ENCODE measurements around the gene CEACAM19.

DNA sequence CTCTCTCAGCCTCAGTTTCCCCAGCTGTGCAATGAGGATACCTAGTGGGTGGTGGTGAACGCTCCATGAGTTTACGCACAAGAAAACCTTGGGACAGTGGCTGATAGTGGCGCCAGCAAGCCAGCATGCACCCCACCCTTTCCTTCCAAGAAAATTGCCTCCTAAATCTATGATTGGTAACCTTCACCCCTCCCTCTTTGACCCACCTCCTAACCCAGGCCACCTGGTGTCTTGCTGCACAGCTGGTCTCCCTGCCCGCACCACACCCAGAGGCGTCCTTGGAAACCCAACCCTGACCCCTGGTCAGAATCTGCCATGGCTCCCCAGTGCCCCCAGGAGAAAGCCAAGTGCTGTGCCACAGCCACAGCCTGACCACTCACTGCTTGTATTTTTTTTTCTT, 54.4 kb downstream of the CEACAM19 start:
- TF ChIP-seq POLR2A (IDR thresholded peaks at IDR 0.05; ENCODE audit: low read depth, low read length), result no peak
- TF ChIP-seq, protein P1, sequence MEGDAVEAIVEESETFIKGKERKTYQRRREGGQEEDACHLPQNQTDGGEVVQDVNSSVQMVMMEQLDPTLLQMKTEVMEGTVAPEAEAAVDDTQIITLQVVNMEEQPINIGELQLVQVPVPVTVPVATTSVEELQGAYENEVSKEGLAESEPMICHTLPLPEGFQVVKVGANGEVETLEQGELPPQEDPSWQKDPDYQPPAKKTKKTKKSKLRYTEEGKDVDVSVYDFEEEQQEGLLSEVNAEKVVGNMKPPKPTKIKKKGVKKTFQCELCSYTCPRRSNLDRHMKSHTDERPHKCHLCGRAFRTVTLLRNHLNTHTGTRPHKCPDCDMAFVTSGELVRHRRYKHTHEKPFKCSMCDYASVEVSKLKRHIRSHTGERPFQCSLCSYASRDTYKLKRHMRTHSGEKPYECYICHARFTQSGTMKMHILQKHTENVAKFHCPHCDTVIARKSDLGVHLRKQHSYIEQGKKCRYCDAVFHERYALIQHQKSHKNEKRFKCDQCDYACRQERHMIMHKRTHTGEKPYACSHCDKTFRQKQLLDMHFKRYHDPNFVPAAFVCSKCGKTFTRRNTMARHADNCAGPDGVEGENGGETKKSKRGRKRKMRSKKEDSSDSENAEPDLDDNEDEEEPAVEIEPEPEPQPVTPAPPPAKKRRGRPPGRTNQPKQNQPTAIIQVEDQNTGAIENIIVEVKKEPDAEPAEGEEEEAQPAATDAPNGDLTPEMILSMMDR (conservative IDR thresholded peaks at IDR 0.05; ENCODE audit: low read depth, low read length), result no peak
- TF ChIP-seq MAFK (IDR thresholded peaks at IDR 0.05; ENCODE audit: low read depth, low read length), result no peak
- TF ChIP-seq CEBPB (IDR thresholded peaks at IDR 0.05; ENCODE audit: low read depth, low read length), result no peak
- no peak for TF ChIP-seq RFX5 (IDR thresholded peaks at IDR 0.05; ENCODE audit: low read depth, low read length)
- TF ChIP-seq MXI1 (IDR thresholded peaks at IDR 0.05; ENCODE audit: borderline replicate concordance, low read depth, low read length), result no peak
- TF ChIP-seq RAD21 (IDR thresholded peaks at IDR 0.05; ENCODE audit: low read length), result no peak
- TF ChIP-seq SMC3 (IDR thresholded peaks at IDR 0.05; ENCODE audit: low read depth, low read length), result no peak
- TF ChIP-seq USF2 (IDR thresholded peaks at IDR 0.05; ENCODE audit: low read depth, low read length), result no peak
- TF ChIP-seq BHLHE40 (IDR thresholded peaks at IDR 0.05; ENCODE audit: low read depth, low read length), result no peak
- no peak for TF ChIP-seq RCOR1 (IDR thresholded peaks at IDR 0.05; ENCODE audit: insufficient replicate concordance, low read length)
- no peak for TF ChIP-seq MAZ (IDR thresholded peaks at IDR 0.05; ENCODE audit: borderline replicate concordance, low read depth, low read length)
- no peak for TF ChIP-seq NFE2L2 (IDR thresholded peaks at IDR 0.05; ENCODE audit: low read depth, low read length)

All from IMR-90 (cell line).